Lower lobe of right lung (tissue), 2 donors: ENCODE measurements around the gene FGF14. TPM values are rescaled to one million over a fixed set of nuclear protein-coding genes. Genes with fewer than 3 reads are reported as not detected.

Source experiments
- ATAC-seq, 2 donors: fragments of 200-7000 bp; cut with Tn5 transposase; one replicate each; pipeline ENCODE4 v1.9.1; 2020 to 2022; ENCODE audit warnings: mild to moderate bottlenecking in 2 of 2, moderate library complexity in 2 of 2
- DNase-seq: peaks from one replicate; pipeline ENCODE4 v3.0.0-alpha.2; 2020
- H3K27ac ChIP-seq: fragments of 200-600 bp; one replicate; pipeline ENCODE4 v1.8.0; 2022
- H3K27me3 ChIP-seq: fragments of 200-600 bp; one replicate; pipeline ENCODE4 v1.8.0; 2022; ENCODE audit warnings: low read depth
- H3K36me3 ChIP-seq: fragments of 200-600 bp; one replicate; pipeline ENCODE4 v1.8.0; 2022; ENCODE audit warnings: mild to moderate bottlenecking
- H3K4me1 ChIP-seq: fragments of 200-600 bp; one replicate; pipeline ENCODE4 v1.8.0; 2022
- H3K4me3 ChIP-seq: fragments of 200-600 bp; one replicate; pipeline ENCODE4 v1.8.0; 2022; ENCODE audit warnings: mild to moderate bottlenecking
- H3K9me3 ChIP-seq: fragments of 200-600 bp; one replicate; pipeline ENCODE4 v1.8.0; 2022
- intact Hi-C: fragments of 100-400 bp; cut with DNase I; formaldehyde crosslinking; loops from one replicate; pipeline ENCODE4 v1.11.0; 2022
- total RNA-seq: library from RNA; stranded (reverse); fragmentation: NEBNext Ultra II Directional; extraction: Animal tissue kit (Norgen Biotek cat#: 25700); gene quantifications from one replicate; pipeline ENCODE4 v1.2.1, GENCODE V29; 2021
- TF ChIP-seq, protein P1 (sequence below): fragments of 200-600 bp; IDR thresholded peaks from one replicate; pipeline ENCODE4 v1.8.0; 2022; ENCODE audit warnings: antibody characterized with exemption, mild to moderate bottlenecking
- donor health status: DM: no; HTN: yes; CAD: no; lungs with severe emphysema.

FGF14 gene
- total RNA-seq, 1 donor from 2014 or later, result 5.0 TPM

DNA sequence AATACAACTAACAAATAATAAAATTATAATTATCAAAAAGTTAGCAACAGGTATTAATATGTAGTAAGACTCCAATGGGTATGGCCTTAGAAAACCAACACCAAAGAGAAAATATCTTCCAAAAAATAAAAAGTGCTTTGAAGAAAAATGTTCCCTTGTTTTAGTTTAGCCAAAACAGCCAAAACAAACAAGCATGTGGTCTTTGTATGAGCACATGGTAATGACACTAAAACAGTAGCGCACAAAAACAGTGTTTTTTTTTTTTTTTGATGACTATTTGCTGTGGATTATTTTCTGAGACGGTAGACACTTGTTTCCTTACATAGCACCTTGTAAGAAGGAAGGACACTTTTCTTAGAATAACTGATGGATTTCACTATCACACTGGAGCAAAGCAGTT is 490.1 kb downstream of the FGF14 start:
- TF ChIP-seq, protein P1, sequence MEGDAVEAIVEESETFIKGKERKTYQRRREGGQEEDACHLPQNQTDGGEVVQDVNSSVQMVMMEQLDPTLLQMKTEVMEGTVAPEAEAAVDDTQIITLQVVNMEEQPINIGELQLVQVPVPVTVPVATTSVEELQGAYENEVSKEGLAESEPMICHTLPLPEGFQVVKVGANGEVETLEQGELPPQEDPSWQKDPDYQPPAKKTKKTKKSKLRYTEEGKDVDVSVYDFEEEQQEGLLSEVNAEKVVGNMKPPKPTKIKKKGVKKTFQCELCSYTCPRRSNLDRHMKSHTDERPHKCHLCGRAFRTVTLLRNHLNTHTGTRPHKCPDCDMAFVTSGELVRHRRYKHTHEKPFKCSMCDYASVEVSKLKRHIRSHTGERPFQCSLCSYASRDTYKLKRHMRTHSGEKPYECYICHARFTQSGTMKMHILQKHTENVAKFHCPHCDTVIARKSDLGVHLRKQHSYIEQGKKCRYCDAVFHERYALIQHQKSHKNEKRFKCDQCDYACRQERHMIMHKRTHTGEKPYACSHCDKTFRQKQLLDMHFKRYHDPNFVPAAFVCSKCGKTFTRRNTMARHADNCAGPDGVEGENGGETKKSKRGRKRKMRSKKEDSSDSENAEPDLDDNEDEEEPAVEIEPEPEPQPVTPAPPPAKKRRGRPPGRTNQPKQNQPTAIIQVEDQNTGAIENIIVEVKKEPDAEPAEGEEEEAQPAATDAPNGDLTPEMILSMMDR, result no peak
- ATAC-seq (no peak), DNase-seq (no peak)
- H3K36me3 ChIP-seq, result no peaks in the 10 kb centered on the region
- H3K9me3 ChIP-seq, result no peaks in the 10 kb centered on the region
- H3K27me3 ChIP-seq, result peaks cover 13% of the 10 kb centered on the region
- no peak overlapping the region for H3K4me3 ChIP-seq
- H3K27ac ChIP-seq, result no peak overlapping the region
- intact Hi-C loops, result no loop called here
- H3K4me1 ChIP-seq, result peaks cover 4% of the 10 kb centered on the region

- Histone ChIP-seq H3K27me3 (no peaks in the 10 kb centered on the region), H3K9me3 (no peaks in the 10 kb centered on the region), H3K36me3 (no peaks in the 10 kb centered on the region), H3K27ac (no peak overlapping the region), H3K4me1 (no peaks in the 10 kb centered on the region), H3K4me3 (no peak overlapping the region)
- DNase-seq (no peak), ATAC-seq (no peak)
- intact Hi-C loops, result no loop called here
- TF ChIP-seq, protein P1, result no peak
These were observed 498.0 kb downstream of the FGF14 start for GRCh38 chr13:101903890-101904289.

GRCh38 chr13:101898676-101899075 is 503.2 kb downstream of the FGF14 start:
- Histone ChIP-seq H3K4me3 (no peak overlapping the region), H3K9me3 (no peaks in the 10 kb centered on the region), H3K27me3 (no peaks in the 10 kb centered on the region), H3K4me1 (no peaks in the 10 kb centered on the region), H3K27ac (no peak overlapping the region), H3K36me3 (no peaks in the 10 kb centered on the region)
- DNase-seq, result no peak
- TF ChIP-seq, protein P1, result no peak
- ATAC-seq, result no peak
- intact Hi-C loops, result no loop called here

DNA sequence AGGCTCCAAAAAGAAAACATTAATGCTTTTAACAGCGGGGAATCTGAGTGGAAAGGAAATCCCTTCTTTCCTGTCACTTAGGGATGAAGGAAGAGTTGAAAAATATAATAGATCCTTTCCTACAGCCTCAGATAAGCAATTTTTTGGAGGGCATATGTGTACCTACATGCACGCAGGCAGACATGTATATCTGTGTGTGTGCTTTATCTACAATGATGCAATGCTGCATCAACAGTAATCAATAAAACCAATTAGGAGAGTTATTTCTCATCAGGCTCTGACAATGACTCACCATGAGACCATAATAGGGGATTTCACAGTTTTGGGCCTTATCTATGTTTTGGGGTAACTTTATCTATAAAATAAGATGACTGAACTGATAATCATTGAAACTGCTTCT is 505.3 kb downstream of the FGF14 start:
- no peak for ATAC-seq
- Histone ChIP-seq H3K4me3 (no peak overlapping the region), H3K27ac (no peak overlapping the region), H3K9me3 (no peaks in the 10 kb centered on the region), H3K36me3 (no peaks in the 10 kb centered on the region), H3K4me1 (no peaks in the 10 kb centered on the region), H3K27me3 (no peaks in the 10 kb centered on the region)
- DNase-seq, result no peak
- intact Hi-C loops, result no loop called here
- TF ChIP-seq, protein P1, result no peak

DNA sequence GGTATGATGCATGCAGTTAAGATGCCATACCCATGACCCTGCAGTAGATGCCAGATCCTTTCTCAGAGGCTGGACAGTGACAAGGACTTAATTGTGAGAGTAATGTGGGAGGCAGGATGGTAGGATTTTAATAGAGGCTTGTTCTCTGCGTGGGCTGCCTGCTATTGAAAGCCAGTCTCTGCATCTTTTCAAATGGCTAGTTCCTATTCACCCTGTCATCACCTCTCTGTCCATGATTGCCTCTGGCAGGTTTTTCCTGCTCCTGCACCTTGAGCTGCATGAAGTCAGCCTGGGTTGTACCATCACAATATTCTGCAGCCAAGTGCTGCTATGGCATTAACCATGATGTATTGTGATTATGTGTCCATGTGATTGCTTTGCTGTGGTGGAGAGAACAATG is 508.8 kb downstream of the FGF14 start:
- no peak for ATAC-seq
- DNase-seq, result no peak
- H3K4me3 ChIP-seq, result no peak overlapping the region

More for the DNA sequence above, 508.8 kb downstream of the FGF14 start:
- intact Hi-C loops, result no loop called here
- Histone ChIP-seq H3K27ac (no peak overlapping the region), H3K36me3 (no peaks in the 10 kb centered on the region), H3K27me3 (no peaks in the 10 kb centered on the region), H3K4me1 (no peaks in the 10 kb centered on the region), H3K9me3 (no peaks in the 10 kb centered on the region)
- TF ChIP-seq, protein P1, result no peak
